K562 (cell line): ENCODE data around the gene ZGLP1. TPM values are rescaled to one million over a fixed set of nuclear protein-coding genes. Genes with fewer than 3 reads are reported as not detected.

Source experiments
- CREB1 ChIP-seq, 2 experiments: sonication (generic) in 1 of 2; formaldehyde crosslinking in 1 of 2; IDR thresholded peaks; 2 replicates each; pipeline versions ENCODE4 v1.6.1 to v1.8.0; 2012 to 2022; ENCODE audit warnings: inconsistent platforms in 1 of 2, mild to moderate bottlenecking in 1 of 2, missing genetic modification reagents in 1 of 2, moderate library complexity in 1 of 2
- ESRRB ChIP-seq: fragments of 250-450 bp; sonication (Bioruptor Pico); IDR thresholded peaks from 2 replicates; pipeline ENCODE4 v1.5.0; 2020; ENCODE audit warnings: mild to moderate bottlenecking, moderate library complexity, borderline replicate concordance
- FOSL1 ChIP-seq: fragments of 200-800 bp; sonication (Bioruptor generic); conservative IDR thresholded peaks from 2 replicates; pipeline ENCODE4 v1.6.1; 2016; ENCODE audit warnings: missing genetic modification characterization, missing compliant biosample characterization
- HDAC8 ChIP-seq: fragments of 450-650 bp; IDR thresholded peaks from 2 replicates; pipeline ENCODE4 v1.6.1; 2016; ENCODE audit warnings: mild to moderate bottlenecking, missing genetic modification characterization, moderate library complexity, missing compliant biosample characterization
- MYNN ChIP-seq, 2 experiments: sonication (generic); formaldehyde crosslinking in 1 of 2; IDR thresholded peaks; 2 replicates each; pipeline versions ENCODE4 v1.5.0 to v1.6.1; 2016 to 2020; ENCODE audit warnings: antibody characterized with exemption in 1 of 2, missing genetic modification reagents in 1 of 2
- NRF1 ChIP-seq, 2 experiments: fragments of 450-650 bp; IDR thresholded peaks in 1 of 2; conservative IDR thresholded peaks in 1 of 2; 2 replicates each; pipeline ENCODE4 v1.6.1; 2014; ENCODE audit warnings: mild to moderate bottlenecking in 2 of 2
- PRPF4 ChIP-seq: fragments of 200-400 bp; formaldehyde crosslinking; IDR thresholded peaks from one replicate; pipeline ENCODE4 v1.6.1; 2017; ENCODE audit warnings: low read length, low read depth, mild to moderate bottlenecking; ENCODE audit not compliant: insufficient read depth, poor library complexity, severe bottlenecking
- RBM39 ChIP-seq: fragments of 200-400 bp; formaldehyde crosslinking; optimal IDR thresholded peaks from 2 replicates; pipeline ENCODE3; 2018; ENCODE audit warnings: low read depth, low read length
- SP2 ChIP-seq: IDR thresholded peaks from 2 replicates; pipeline ENCODE4 v1.6.1; 2011; ENCODE audit warnings: mild to moderate bottlenecking, low read depth, low read length, moderate library complexity; ENCODE audit not compliant: poor library complexity, severe bottlenecking; ENCODE audit errors: extremely low read depth
- TBL1XR1 ChIP-seq, 2 experiments: IDR thresholded peaks; 2 replicates each; pipeline ENCODE4 v1.6.1; 2012; ENCODE audit warnings: improper control_type of control experiment in 2 of 2, low read length in 2 of 2, mild to moderate bottlenecking in 1 of 2
- THRAP3 ChIP-seq: fragments of 450-650 bp; IDR thresholded peaks from 2 replicates; pipeline ENCODE4 v1.6.1; 2016; ENCODE audit warnings: mild to moderate bottlenecking, inconsistent platforms, borderline replicate concordance
- polyA plus RNA-seq, 8 experiments: library from polyadenylated mRNA; depleted of rRNA in 4 of 8; stranded (reverse) in 5 of 8; unstranded in 3 of 8; fragments of >200 nt; fragmentation: Nextera tagmentation in 2 of 8; fragmentation: Illumina TruSeq in 1 of 8; extraction: Ambion mirVana in 2 of 8; extraction: Trizol in 1 of 8; gene quantifications; 2 replicates each; pipeline versions ENCODE4 v1.2.1 to v1.2.3, GENCODE V29; 2011 to 2014; ENCODE audit warnings: inconsistent platforms in 1 of 8, missing spikeins in 1 of 8
- total RNA-seq, 7 experiments: library from RNA; depleted of rRNA in 6 of 7; stranded (reverse); fragments of >200 nt in 6 of 7; fragmentation: Illumina TruSeq in 2 of 7; extraction: Trizol in 2 of 7; gene quantifications; 2 replicates each; pipeline versions ENCODE4 v1.2.1 to v1.2.3, GENCODE V29; 2011 to 2021; ENCODE audit warnings: low replicate concordance in 1 of 7
- TF ChIP-seq, protein P1 (sequence below): fragments of 450-650 bp; formaldehyde crosslinking; conservative IDR thresholded peaks from 2 replicates; pipeline ENCODE4 v1.4.0; 2022; ENCODE audit warnings: mild to moderate bottlenecking, missing genetic modification characterization
- TF ChIP-seq, protein P2 (sequence below): fragments of 150-350 bp; conservative IDR thresholded peaks from 2 replicates; pipeline ENCODE4 v1.6.1; 2014; ENCODE audit warnings: low read length
- TF ChIP-seq, protein P3 (sequence below): sonication (generic); formaldehyde crosslinking; IDR thresholded peaks from 2 replicates; pipeline ENCODE4 v1.8.0; 2022; ENCODE audit warnings: missing genetic modification reagents, mild to moderate bottlenecking, moderate library complexity, borderline replicate concordance
- TF ChIP-seq, protein P4 (sequence below): sonication (generic); formaldehyde crosslinking; IDR thresholded peaks from 2 replicates; pipeline ENCODE4 v1.8.0; 2022; ENCODE audit warnings: mild to moderate bottlenecking, missing genetic modification reagents, borderline replicate concordance
- TF ChIP-seq, protein P5 (sequence below): sonication (generic); formaldehyde crosslinking; IDR thresholded peaks from 2 replicates; pipeline ENCODE4 v1.4.0; 2020; ENCODE audit warnings: mild to moderate bottlenecking, missing genetic modification reagents

Gene ZGLP1
- total and polyA plus RNA-seq, 9 of the 15 experiments (the other 6 are each of a cell fraction or from before 2014, with no cell fraction given): 0.24 to 4.5 (median 2.2) TPM

DNA sequence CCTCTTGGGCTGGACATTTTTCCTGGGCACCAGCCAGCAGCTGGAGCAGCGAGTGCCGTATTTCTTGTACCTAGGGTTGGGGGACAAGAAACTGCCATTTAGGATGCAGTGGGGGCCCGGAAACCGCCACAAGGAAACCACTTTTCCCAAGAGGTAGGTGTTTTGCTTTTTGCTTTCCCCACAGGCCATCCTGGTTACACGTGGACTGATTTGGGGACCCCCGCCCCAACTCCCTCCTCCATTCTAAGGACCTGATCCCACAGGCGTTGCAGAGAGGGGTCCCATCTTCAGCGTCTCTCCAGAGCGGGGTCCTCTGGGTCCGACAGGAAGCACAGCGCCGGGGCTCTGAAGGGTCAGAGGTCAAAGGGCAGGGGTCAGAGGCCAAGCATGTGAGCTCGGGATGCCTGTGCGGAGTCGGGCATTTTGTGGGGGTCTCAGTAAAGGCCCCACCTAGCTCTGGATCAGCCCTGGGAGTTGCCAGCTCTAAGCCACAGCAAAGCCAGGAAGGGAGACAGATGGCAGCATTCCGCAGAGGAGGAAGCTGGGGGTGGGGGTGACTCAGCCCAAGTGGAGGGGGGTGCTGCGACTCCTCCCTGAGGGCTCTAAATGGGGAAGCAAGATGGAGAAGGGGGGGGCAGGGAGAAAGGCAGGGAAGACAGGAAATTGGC, 4.3 kb downstream of the ZGLP1 start (continued):
- TF ChIP-seq MYNN (IDR thresholded peaks at IDR 0.05) (no peak), MYNN (CRISPR knock-in tag; IDR thresholded peaks at IDR 0.05) (no peak), ESRRB (CRISPR knock-in tag) (no peak), RBM39 (no peak), CREB1 (IDR thresholded peaks at IDR 0.05) (no peak), CREB1 (CRISPR knock-in tag; IDR thresholded peaks at IDR 0.05) (no peak), NRF1 (conservative IDR thresholded peaks at IDR 0.05 in 1 of 2, IDR thresholded peaks at IDR 0.05 in 1 of 2) (no peak), HDAC8 (no peak), FOSL1 (peak; percentile 60), PRPF4 (no peak), SP2 (no peak), THRAP3 (no peak), TBL1XR1 (IDR thresholded peaks at IDR 0.05; ENCODE audit: low read length in 2 of 2) (0 out of 4 replicates have a peak, but pooled peaks of 1 of the 2 experiments have one; percentile 19)
- TF ChIP-seq, protein P1, sequence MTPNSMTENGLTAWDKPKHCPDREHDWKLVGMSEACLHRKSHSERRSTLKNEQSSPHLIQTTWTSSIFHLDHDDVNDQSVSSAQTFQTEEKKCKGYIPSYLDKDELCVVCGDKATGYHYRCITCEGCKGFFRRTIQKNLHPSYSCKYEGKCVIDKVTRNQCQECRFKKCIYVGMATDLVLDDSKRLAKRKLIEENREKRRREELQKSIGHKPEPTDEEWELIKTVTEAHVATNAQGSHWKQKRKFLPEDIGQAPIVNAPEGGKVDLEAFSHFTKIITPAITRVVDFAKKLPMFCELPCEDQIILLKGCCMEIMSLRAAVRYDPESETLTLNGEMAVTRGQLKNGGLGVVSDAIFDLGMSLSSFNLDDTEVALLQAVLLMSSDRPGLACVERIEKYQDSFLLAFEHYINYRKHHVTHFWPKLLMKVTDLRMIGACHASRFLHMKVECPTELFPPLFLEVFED: no peak
- TF ChIP-seq, protein P2, sequence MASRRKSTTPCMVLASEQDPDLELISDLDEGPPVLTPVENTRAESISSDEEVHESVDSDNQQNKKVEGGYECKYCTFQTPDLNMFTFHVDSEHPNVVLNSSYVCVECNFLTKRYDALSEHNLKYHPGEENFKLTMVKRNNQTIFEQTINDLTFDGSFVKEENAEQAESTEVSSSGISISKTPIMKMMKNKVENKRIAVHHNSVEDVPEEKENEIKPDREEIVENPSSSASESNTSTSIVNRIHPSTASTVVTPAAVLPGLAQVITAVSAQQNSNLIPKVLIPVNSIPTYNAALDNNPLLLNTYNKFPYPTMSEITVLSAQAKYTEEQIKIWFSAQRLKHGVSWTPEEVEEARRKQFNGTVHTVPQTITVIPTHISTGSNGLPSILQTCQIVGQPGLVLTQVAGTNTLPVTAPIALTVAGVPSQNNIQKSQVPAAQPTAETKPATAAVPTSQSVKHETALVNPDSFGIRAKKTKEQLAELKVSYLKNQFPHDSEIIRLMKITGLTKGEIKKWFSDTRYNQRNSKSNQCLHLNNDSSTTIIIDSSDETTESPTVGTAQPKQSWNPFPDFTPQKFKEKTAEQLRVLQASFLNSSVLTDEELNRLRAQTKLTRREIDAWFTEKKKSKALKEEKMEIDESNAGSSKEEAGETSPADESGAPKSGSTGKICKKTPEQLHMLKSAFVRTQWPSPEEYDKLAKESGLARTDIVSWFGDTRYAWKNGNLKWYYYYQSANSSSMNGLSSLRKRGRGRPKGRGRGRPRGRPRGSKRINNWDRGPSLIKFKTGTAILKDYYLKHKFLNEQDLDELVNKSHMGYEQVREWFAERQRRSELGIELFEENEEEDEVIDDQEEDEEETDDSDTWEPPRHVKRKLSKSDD: no peak
- TF ChIP-seq, protein P3, sequence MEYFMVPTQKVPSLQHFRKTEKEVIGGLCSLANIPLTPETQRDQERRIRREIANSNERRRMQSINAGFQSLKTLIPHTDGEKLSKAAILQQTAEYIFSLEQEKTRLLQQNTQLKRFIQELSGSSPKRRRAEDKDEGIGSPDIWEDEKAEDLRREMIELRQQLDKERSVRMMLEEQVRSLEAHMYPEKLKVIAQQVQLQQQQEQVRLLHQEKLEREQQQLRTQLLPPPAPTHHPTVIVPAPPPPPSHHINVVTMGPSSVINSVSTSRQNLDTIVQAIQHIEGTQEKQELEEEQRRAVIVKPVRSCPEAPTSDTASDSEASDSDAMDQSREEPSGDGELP (CRISPR knock-in tag): peak; percentile 27; the same call in 1 of the 2 replicates
- TF ChIP-seq, protein P4, sequence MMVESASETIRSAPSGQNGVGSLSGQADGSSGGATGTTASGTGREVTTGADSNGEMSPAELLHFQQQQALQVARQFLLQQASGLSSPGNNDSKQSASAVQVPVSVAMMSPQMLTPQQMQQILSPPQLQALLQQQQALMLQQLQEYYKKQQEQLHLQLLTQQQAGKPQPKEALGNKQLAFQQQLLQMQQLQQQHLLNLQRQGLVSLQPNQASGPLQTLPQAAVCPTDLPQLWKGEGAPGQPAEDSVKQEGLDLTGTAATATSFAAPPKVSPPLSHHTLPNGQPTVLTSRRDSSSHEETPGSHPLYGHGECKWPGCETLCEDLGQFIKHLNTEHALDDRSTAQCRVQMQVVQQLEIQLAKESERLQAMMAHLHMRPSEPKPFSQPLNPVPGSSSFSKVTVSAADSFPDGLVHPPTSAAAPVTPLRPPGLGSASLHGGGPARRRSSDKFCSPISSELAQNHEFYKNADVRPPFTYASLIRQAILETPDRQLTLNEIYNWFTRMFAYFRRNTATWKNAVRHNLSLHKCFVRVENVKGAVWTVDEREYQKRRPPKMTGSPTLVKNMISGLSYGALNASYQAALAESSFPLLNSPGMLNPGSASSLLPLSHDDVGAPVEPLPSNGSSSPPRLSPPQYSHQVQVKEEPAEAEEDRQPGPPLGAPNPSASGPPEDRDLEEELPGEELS (CRISPR knock-in tag): no peak
- TF ChIP-seq, protein P5, sequence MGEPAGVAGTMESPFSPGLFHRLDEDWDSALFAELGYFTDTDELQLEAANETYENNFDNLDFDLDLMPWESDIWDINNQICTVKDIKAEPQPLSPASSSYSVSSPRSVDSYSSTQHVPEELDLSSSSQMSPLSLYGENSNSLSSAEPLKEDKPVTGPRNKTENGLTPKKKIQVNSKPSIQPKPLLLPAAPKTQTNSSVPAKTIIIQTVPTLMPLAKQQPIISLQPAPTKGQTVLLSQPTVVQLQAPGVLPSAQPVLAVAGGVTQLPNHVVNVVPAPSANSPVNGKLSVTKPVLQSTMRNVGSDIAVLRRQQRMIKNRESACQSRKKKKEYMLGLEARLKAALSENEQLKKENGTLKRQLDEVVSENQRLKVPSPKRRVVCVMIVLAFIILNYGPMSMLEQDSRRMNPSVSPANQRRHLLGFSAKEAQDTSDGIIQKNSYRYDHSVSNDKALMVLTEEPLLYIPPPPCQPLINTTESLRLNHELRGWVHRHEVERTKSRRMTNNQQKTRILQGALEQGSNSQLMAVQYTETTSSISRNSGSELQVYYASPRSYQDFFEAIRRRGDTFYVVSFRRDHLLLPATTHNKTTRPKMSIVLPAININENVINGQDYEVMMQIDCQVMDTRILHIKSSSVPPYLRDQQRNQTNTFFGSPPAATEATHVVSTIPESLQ (CRISPR knock-in tag): no peak
